Gastrocnemius medialis (tissue), 4 donors: ENCODE data around the gene ERC1. TPM values are rescaled to one million over a fixed set of nuclear protein-coding genes. Genes with fewer than 3 reads are reported as not detected.

Source experiments
- ATAC-seq, 2 donors: fragments of 150-250 bp; one replicate each; pipeline ENCODE4 v1.9.1; 2016
- DNase-seq, 2 donors: peaks; one replicate each; pipeline ENCODE4 v3.0.0-alpha.2; 2019
- H3K27ac ChIP-seq, 4 donors: fragments of 200-600 bp; sonication (generic); 1 replicate in 1 of 4; 2 replicates in 3 of 4; pipeline ENCODE4 v1.5.1; 2016 to 2018; ENCODE audit warnings: mild to moderate bottlenecking in 2 of 4, moderate library complexity in 1 of 4
- H3K27me3 ChIP-seq, 3 donors: fragments of 200-600 bp; sonication (generic) in 2 of 3; 1 replicate in 1 of 3; 2 replicates in 2 of 3; pipeline versions ENCODE4 v1.5.1 to v1.6.0; 2016 to 2019; ENCODE audit warnings: mild to moderate bottlenecking in 1 of 3, moderate library complexity in 1 of 3
- H3K36me3 ChIP-seq, 2 donors: fragments of 200-600 bp; sonication (generic) in 1 of 2; one replicate each; pipeline ENCODE4 v1.5.1; 2017 to 2018
- H3K4me1 ChIP-seq, 2 donors: fragments of 200-600 bp; sonication (generic) in 1 of 2; one replicate each; pipeline ENCODE4 v1.5.1; 2016 to 2017; ENCODE audit warnings: mild to moderate bottlenecking in 2 of 2
- H3K4me3 ChIP-seq, 4 donors: fragments of 200-600 bp; sonication (generic) in 3 of 4; 1 replicate in 1 of 4; 2 replicates in 3 of 4; pipeline ENCODE4 v1.5.1; 2016 to 2019; ENCODE audit warnings: mild to moderate bottlenecking in 2 of 4
- H3K9me3 ChIP-seq, 3 donors: fragments of 200-600 bp; sonication (generic) in 2 of 3; 1 replicate in 1 of 3; 2 replicates in 2 of 3; pipeline ENCODE4 v1.5.1; 2016 to 2019
- POLR2A ChIP-seq, 2 donors: fragments of 450-650 bp; IDR thresholded peaks; one replicate each; pipeline ENCODE4 v1.6.1; 2017; ENCODE audit warnings: antibody characterized with exemption in 2 of 2, mild to moderate bottlenecking in 2 of 2, moderate library complexity in 2 of 2
- in situ Hi-C, 4 donors: fragments of 200-750 bp; cut with MboI; loops; one replicate each; pipeline versions ENCODE4 v1.15.0 to v1.8.0; 2017; ENCODE audit warnings: low sequenced_read_pairs in 4 of 4
- intact Hi-C: fragments of 100-400 bp; cut with DNase I; formaldehyde crosslinking; loops from one replicate; pipeline ENCODE4 v1.15.1; 2023; ENCODE audit warnings: low total_unique reads
- total RNA-seq, 4 donors: library from RNA; depleted of rRNA; stranded (reverse); fragments of >200 nt; gene quantifications; one replicate each; pipeline versions ENCODE4 v1.1.0 to v1.2.3, GENCODE V29; 2016
- TF ChIP-seq, protein P1 (sequence below), 5 experiments: fragments of 450-650 bp in 3 of 5; fragments of 200-600 bp in 2 of 5; sonication (generic) in 2 of 5; IDR thresholded peaks in 4 of 5; conservative IDR thresholded peaks in 1 of 5; 1 replicate in 4 of 5; 2 replicates in 1 of 5; pipeline ENCODE4 v1.5.1; 2016 to 2019; ENCODE audit warnings: antibody characterized with exemption in 5 of 5, mild to moderate bottlenecking in 3 of 5, moderate library complexity in 3 of 5

The ERC1 gene
- total RNA-seq, 4 donors from 2014 or later, result 20.3 to 39.1 (median 23.5) TPM

DNA sequence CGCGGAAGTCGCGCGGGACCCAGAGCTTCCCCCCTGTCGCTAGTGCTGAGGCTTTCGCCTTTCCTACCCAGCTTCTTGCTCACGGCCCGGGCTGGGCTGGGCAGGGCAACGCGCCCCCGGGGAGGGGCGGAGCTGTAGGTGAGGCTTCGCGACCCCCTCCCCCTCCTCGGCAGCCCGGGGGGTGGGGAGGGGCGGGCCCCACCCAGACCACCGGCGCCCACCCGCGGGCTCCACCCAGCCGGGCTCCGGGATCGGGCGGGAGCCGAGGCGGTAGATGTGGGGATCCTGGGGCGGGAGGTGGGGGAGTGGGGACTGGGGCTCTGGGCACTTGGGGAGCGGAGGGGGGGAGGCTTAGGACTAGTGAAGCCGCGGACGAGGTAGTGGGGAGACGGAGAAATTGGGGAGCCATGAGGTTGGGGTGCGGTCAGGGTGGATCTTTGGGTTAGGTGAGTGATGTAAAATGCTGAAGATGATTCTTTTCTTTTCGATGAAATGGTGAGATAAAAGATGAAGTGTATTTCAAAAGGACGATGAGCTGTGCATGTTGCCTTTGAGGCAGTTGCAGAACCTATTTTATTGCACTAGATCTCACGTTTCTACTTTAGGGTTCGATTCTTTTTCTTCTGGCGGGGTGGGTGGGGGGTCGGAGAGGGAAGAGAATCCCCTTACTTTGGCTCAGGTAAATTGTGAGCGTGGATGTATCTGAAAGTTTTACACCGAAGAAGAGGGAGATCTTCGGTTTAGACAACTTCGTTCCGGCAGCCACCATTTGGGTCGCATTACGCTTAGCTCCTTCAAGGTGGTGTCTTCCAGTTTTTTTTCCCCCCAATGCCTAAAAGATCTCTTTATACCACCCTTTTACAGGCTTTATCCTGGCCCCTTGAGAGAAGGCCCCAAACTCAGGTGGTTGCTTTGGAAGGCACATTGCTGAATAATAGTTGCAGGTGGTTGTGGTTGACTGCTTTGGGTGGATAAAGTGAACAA lies 619 bp downstream of the ERC1 start:
- peak; percentile 26 to 28 for ATAC-seq
- no peak for DNase-seq
- TF ChIP-seq, protein P1, sequence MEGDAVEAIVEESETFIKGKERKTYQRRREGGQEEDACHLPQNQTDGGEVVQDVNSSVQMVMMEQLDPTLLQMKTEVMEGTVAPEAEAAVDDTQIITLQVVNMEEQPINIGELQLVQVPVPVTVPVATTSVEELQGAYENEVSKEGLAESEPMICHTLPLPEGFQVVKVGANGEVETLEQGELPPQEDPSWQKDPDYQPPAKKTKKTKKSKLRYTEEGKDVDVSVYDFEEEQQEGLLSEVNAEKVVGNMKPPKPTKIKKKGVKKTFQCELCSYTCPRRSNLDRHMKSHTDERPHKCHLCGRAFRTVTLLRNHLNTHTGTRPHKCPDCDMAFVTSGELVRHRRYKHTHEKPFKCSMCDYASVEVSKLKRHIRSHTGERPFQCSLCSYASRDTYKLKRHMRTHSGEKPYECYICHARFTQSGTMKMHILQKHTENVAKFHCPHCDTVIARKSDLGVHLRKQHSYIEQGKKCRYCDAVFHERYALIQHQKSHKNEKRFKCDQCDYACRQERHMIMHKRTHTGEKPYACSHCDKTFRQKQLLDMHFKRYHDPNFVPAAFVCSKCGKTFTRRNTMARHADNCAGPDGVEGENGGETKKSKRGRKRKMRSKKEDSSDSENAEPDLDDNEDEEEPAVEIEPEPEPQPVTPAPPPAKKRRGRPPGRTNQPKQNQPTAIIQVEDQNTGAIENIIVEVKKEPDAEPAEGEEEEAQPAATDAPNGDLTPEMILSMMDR (IDR thresholded peaks at IDR 0.05 in 4 of 5, conservative IDR thresholded peaks at IDR 0.05 in 1 of 5), result no peak
- TF ChIP-seq POLR2A (IDR thresholded peaks at IDR 0.05), result no peak
- intact Hi-C loops, result loop anchor here (2.0 to 5.0 kb wide), 3 partner anchors 43 to 239 kb away; partner anchors contain the start of genes RAD52 and WNK1
- Histone ChIP-seq H3K36me3 (no peaks in the 10 kb centered on the region), H3K27me3 (no peaks in the 10 kb centered on the region), H3K4me1 (peaks cover 30 to 35% of the 10 kb centered on the region in 2 donors), H3K9me3 (no peaks in the 10 kb centered on the region), H3K27ac (peak overlapping the region; percentile 97 to 100 (median 99)), H3K4me3 (peak overlapping the region; percentile 76 to 96 (median 90))
- in situ Hi-C loops, result loop anchor here in 2 of 4 donors (25.0 kb wide), 1 partner anchor 596 kb away; the partner anchor contains the start of gene FBXL14 (in 2 of the 2)

DNA sequence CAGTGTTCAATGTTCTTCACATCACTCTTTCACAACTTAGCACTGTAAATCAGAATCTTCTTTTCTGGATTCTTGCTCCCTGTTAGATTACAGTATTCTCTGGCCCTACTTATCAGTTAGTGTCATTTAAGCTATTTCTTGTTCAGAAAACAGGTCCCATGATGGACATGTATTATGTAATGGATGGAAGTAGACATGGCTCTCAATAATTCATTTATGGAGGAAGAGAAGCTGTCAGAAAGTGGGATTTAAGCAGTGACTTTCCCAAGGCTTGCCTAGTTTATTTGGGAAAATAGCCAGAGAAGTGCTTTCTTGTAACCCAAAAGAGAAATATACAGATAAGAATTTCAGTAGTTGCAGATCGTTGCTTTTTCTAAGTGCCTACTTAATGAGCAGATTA lies 1.6 kb downstream of the ERC1 start:
- H3K27me3 ChIP-seq, result no peaks in the 10 kb centered on the region
- no peaks in the 10 kb centered on the region for H3K9me3 ChIP-seq
- ATAC-seq (no peak), DNase-seq (no peak)
- TF ChIP-seq, protein P1 (IDR thresholded peaks at IDR 0.05 in 4 of 5, conservative IDR thresholded peaks at IDR 0.05 in 1 of 5), result no peak
- no peak for TF ChIP-seq POLR2A (IDR thresholded peaks at IDR 0.05)
- intact Hi-C loops (loop anchor here (5.0 kb wide), 1 partner anchor 90 kb away; no protein-coding TSS in a partner anchor), in situ Hi-C loops (loop anchor here in 2 of 4 donors (25.0 kb wide), 1 partner anchor 595 kb away; the partner anchor contains the start of gene FBXL14 (in 2 of the 2))
- H3K4me1 ChIP-seq, result peaks cover 30 to 35% of the 10 kb centered on the region in 2 donors
- peak overlapping the region in 3 of 4 donors; percentile 97 to 100 (median 100) for H3K27ac ChIP-seq
- H3K4me3 ChIP-seq, result no peak overlapping the region
- H3K36me3 ChIP-seq, result no peaks in the 10 kb centered on the region

DNA sequence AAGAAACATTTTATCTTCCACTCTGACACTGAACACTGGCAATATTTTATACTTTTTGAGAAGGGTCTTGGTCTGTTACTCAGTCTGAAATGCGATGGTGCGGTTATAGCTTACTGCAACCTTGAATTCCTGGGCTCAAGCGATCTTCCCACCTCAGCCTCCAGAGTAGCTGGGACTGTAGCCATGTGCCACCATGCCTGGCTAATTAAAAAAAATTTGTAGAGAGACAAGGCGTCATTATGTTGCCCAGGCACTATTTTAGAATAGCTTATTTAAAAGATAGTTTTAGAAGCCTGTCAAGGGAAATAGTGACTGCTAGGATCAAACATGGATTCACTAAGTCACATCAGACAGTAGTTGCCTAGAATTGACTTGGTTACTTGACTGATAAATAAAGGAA lies 5.9 kb downstream of the ERC1 start:
- in situ Hi-C loops (loop anchor here in 2 of 4 donors (25.0 kb wide), 1 partner anchor 590 kb away; the partner anchor contains the start of gene FBXL14 (in 2 of the 2)), intact Hi-C loops (no loop called here)
- Histone ChIP-seq H3K4me3 (no peak overlapping the region), H3K4me1 (peaks cover 17 to 23% of the 10 kb centered on the region in 2 donors), H3K27me3 (no peaks in the 10 kb centered on the region), H3K36me3 (no peaks in the 10 kb centered on the region), H3K9me3 (no peaks in the 10 kb centered on the region), H3K27ac (no peak overlapping the region)
- TF ChIP-seq POLR2A (IDR thresholded peaks at IDR 0.05), result no peak
- TF ChIP-seq, protein P1 (IDR thresholded peaks at IDR 0.05 in 4 of 5, conservative IDR thresholded peaks at IDR 0.05 in 1 of 5), result no peak
- ATAC-seq (no peak), DNase-seq (no peak)

DNA sequence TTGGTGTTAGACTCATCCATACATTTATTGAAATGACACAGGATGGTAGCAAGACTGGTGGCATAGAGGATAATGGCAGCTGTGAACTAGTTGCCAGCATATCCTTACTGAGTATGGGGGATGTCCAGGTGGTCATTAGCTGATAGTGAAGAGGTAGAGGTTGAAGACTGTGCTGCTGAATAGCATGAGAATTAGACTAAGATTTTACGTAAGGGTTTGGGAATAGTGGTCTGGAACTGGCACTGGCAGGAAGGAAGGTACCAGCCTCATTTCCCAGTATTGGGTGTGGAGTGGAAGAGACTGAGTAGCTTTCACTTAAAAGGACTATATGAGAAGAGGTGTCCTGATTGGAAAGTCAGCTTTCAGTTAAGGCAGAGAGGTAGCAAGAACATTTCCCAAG lies 6.5 kb downstream of the ERC1 start:
- H3K9me3 ChIP-seq, result no peaks in the 10 kb centered on the region
- in situ Hi-C loops, result loop anchor here in 2 of 4 donors (25.0 kb wide), 1 partner anchor 590 kb away; the partner anchor contains the start of gene FBXL14 (in 2 of the 2)
- no peak overlapping the region for H3K4me3 ChIP-seq
- DNase-seq (no peak), ATAC-seq (no peak)
- intact Hi-C loops, result no loop called here
- peaks cover 10 to 17% of the 10 kb centered on the region in 2 donors for H3K4me1 ChIP-seq
- H3K36me3 ChIP-seq, result no peaks in the 10 kb centered on the region
- TF ChIP-seq, protein P1 (IDR thresholded peaks at IDR 0.05 in 4 of 5, conservative IDR thresholded peaks at IDR 0.05 in 1 of 5), result no peak
- no peak for TF ChIP-seq POLR2A (IDR thresholded peaks at IDR 0.05)
- H3K27me3 ChIP-seq, result no peaks in the 10 kb centered on the region
- peak overlapping the region in 1 of 4 donors; percentile 3 for H3K27ac ChIP-seq
